Measurements from ENCODE around the gene DVL1. TPM values are rescaled to one million over a fixed set of nuclear protein-coding genes. Genes with fewer than 3 reads are reported as not detected.

DVL1 gene
- total RNA-seq, 1 experiment from 2014 or later: 71.0 TPM

DNA sequence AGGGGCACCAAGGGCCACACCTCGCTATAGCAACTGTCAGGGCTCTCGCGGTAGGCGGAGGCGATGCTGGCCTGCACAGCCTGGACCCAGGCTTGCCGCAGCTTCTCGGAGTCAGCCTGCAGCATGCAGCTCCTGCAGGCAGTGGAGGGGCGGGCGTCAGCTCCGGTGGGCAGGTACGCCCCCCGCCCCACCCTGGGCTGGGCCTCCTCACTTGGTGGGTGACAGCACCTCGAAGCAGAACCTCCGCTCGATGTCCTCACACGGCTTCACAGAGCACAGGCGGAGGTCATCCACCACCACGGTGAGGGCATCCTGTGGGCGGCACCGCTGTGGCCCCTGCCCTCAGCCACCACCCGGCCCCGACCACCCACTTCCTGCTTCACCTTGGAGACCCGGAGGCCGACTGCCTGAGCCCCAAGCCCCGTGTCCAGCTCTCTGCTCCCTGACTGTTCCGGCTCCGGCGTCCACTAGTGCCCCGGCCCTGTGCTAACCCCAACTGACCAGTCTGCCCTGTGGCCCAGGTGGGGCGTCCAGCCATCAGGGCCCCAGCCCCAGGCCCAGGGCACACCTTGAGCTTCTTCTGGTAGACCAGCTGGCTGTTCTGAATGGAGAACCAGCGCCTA, 51.3 kb downstream of the DVL1 start:
- H3K9me3 Mint-ChIP-seq: no peaks in the 10 kb centered on the region
- H3K23ac ChIP-seq (ENCODE audit: insufficient read length, low read depth, low read length): no peak overlapping the region
- no peak overlapping the region for H3T11ph ChIP-seq (ENCODE audit: low read length)
- no peaks in the 10 kb centered on the region for H3K4me1 Mint-ChIP-seq
- no peak overlapping the region for H2BK5ac ChIP-seq (ENCODE audit: insufficient read length, low read length)
- no peaks in the 10 kb centered on the region for H3K9me3 ChIP-seq (ENCODE audit: control insufficient read depth, low read depth, low read length)
- peaks cover 4% of the 10 kb centered on the region for H3K23me2 ChIP-seq (ENCODE audit: insufficient read length, low read depth, low read length, poor library complexity, severe bottlenecking)
- no peak overlapping the region for H3K4me3 Mint-ChIP-seq
- no peak overlapping the region for H3K18ac ChIP-seq (ENCODE audit: insufficient read length, low read depth, low read length)
- H4K8ac ChIP-seq (replicated peaks; ENCODE audit: insufficient read length, low read depth, low read length): no peak overlapping the region
- H2BK15ac ChIP-seq (ENCODE audit: low read depth, low read length): no peak overlapping the region
- H3K36me3 Mint-ChIP-seq (ENCODE audit: insufficient read depth in 1 of 3, low read depth in 3 of 3): no peaks in the 10 kb centered on the region; a peak in 1 of 7 replicates
- H3K9ac ChIP-seq (ENCODE audit: extremely low read depth, insufficient read length, low read length): no peak overlapping the region
- no peaks in the 10 kb centered on the region for H3K4me1 ChIP-seq (ENCODE audit: insufficient read depth, low read length)
- no peak overlapping the region for H2BK120ac ChIP-seq (ENCODE audit: low read depth, low read length, poor library complexity, severe bottlenecking)
- TF ChIP-seq, protein P1, sequence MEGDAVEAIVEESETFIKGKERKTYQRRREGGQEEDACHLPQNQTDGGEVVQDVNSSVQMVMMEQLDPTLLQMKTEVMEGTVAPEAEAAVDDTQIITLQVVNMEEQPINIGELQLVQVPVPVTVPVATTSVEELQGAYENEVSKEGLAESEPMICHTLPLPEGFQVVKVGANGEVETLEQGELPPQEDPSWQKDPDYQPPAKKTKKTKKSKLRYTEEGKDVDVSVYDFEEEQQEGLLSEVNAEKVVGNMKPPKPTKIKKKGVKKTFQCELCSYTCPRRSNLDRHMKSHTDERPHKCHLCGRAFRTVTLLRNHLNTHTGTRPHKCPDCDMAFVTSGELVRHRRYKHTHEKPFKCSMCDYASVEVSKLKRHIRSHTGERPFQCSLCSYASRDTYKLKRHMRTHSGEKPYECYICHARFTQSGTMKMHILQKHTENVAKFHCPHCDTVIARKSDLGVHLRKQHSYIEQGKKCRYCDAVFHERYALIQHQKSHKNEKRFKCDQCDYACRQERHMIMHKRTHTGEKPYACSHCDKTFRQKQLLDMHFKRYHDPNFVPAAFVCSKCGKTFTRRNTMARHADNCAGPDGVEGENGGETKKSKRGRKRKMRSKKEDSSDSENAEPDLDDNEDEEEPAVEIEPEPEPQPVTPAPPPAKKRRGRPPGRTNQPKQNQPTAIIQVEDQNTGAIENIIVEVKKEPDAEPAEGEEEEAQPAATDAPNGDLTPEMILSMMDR (conservative IDR thresholded peaks at IDR 0.05): no peak
- no CpG with 5 or more reads among the region's 31 CpGs for whole genome bisulfite sequencing (ENCODE audit: extremely low coverage, insufficient read length, low lambda C conversion rate)
- H2BK12ac ChIP-seq (ENCODE audit: insufficient read length, low read depth, low read length): no peak overlapping the region
- no peaks in the 10 kb centered on the region for H3K27me3 Mint-ChIP-seq (ENCODE audit: low read depth)
- no peak overlapping the region for H3K4ac ChIP-seq (ENCODE audit: low read depth, low read length)
- H3K27ac ChIP-seq (ENCODE audit: insufficient read length, low read depth, low read length): no peak overlapping the region
- no peak for DNase-seq
- H4K91ac ChIP-seq (ENCODE audit: insufficient read length, low read depth, low read length): no peak overlapping the region
- H3K27me3 ChIP-seq (ENCODE audit: insufficient read depth, low read length): no peaks in the 10 kb centered on the region
- no peak overlapping the region for H3K56ac ChIP-seq (ENCODE audit: insufficient read length, low read depth, low read length)
- no peak overlapping the region for H2AK5ac ChIP-seq (ENCODE audit: insufficient read length, low read length)
- no peak overlapping the region for H2AFZ ChIP-seq (ENCODE audit: low read length)
- H3K79me1 ChIP-seq (ENCODE audit: insufficient read depth, low read depth, low read length, poor library complexity, severe bottlenecking): no peaks in the 10 kb centered on the region
- H3K14ac ChIP-seq (ENCODE audit: insufficient read depth, low read length): no peak overlapping the region
- H4K20me1 ChIP-seq (ENCODE audit: control insufficient read depth, insufficient read depth, insufficient read length): no peaks in the 10 kb centered on the region
- H2BK20ac ChIP-seq (ENCODE audit: low read depth, low read length, poor library complexity, severe bottlenecking): no peak overlapping the region
- no peak overlapping the region for H3K4me2 ChIP-seq (ENCODE audit: insufficient read depth, insufficient read length, low read length)
- no peak overlapping the region for H4K5ac ChIP-seq (ENCODE audit: insufficient read length, low read depth, low read length)
- no peak overlapping the region for H3K27ac Mint-ChIP-seq
- H3K79me2 ChIP-seq (ENCODE audit: insufficient read depth, low read length): no peaks in the 10 kb centered on the region
